K562 (cell line): ENCODE data around the gene RUSC1. TPM values are rescaled to one million over a fixed set of nuclear protein-coding genes. Genes with fewer than 3 reads are reported as not detected.

ENCODE experiments used
- ETV1 ChIP-seq: fragments of 450-650 bp; conservative IDR thresholded peaks from 2 replicates; pipeline ENCODE4 v1.6.1; 2016; ENCODE audit warnings: missing genetic modification characterization, control low read depth, low read depth, missing compliant biosample characterization
- HMGN3 ChIP-seq: IDR thresholded peaks from 2 replicates; pipeline ENCODE4 v1.6.1; 2011; ENCODE audit warnings: borderline replicate concordance, low read depth, mild to moderate bottlenecking, mixed read lengths, low read length; ENCODE audit not compliant: insufficient read length; ENCODE audit errors: extremely low read depth
- MYC ChIP-seq, 2 experiments: fragments of 250-450 bp in 1 of 2; sonication (Bioruptor Pico) in 1 of 2; IDR thresholded peaks; 2 replicates each; pipeline versions ENCODE4 v1.5.1 to v1.6.1; 2012 to 2021; ENCODE audit warnings: low read depth in 2 of 2, borderline replicate concordance in 1 of 2, improper control_type of control experiment in 1 of 2, low read length in 1 of 2, mild to moderate bottlenecking in 1 of 2, moderate library complexity in 1 of 2
- MYNN ChIP-seq, 2 experiments: sonication (generic); formaldehyde crosslinking in 1 of 2; IDR thresholded peaks; 2 replicates each; pipeline versions ENCODE4 v1.5.0 to v1.6.1; 2016 to 2020; ENCODE audit warnings: antibody characterized with exemption in 1 of 2, missing genetic modification reagents in 1 of 2
- NRF1 ChIP-seq, 2 experiments: fragments of 450-650 bp; IDR thresholded peaks in 1 of 2; conservative IDR thresholded peaks in 1 of 2; 2 replicates each; pipeline ENCODE4 v1.6.1; 2014; ENCODE audit warnings: mild to moderate bottlenecking in 2 of 2
- RBM14 ChIP-seq: fragments of 200-400 bp; formaldehyde crosslinking; IDR thresholded peaks from 2 replicates; pipeline ENCODE4 v1.6.1; 2018; ENCODE audit warnings: low read depth, mild to moderate bottlenecking, low read length, moderate library complexity, borderline replicate concordance; ENCODE audit not compliant: insufficient read depth
- SP1 ChIP-seq: sonication (generic); formaldehyde crosslinking; IDR thresholded peaks from 2 replicates; pipeline ENCODE4 v1.8.1; 2022; ENCODE audit warnings: mild to moderate bottlenecking, missing genetic modification reagents
- polyA plus RNA-seq, 8 experiments: library from polyadenylated mRNA; depleted of rRNA in 4 of 8; stranded (reverse) in 5 of 8; unstranded in 3 of 8; fragments of >200 nt; fragmentation: Nextera tagmentation in 2 of 8; fragmentation: Illumina TruSeq in 1 of 8; extraction: Ambion mirVana in 2 of 8; extraction: Trizol in 1 of 8; gene quantifications; 2 replicates each; pipeline versions ENCODE4 v1.2.1 to v1.2.3, GENCODE V29; 2011 to 2014; ENCODE audit warnings: inconsistent platforms in 1 of 8, missing spikeins in 1 of 8
- total RNA-seq, 7 experiments: library from RNA; depleted of rRNA in 6 of 7; stranded (reverse); fragments of >200 nt in 6 of 7; fragmentation: Illumina TruSeq in 2 of 7; extraction: Trizol in 2 of 7; gene quantifications; 2 replicates each; pipeline versions ENCODE4 v1.2.1 to v1.2.3, GENCODE V29; 2011 to 2021; ENCODE audit warnings: low replicate concordance in 1 of 7
- TF ChIP-seq, protein P1 (sequence below): fragments of 250-450 bp; sonication (Bioruptor Pico); IDR thresholded peaks from 2 replicates; pipeline ENCODE4 v1.8.0; 2022; ENCODE audit warnings: inconsistent platforms
- TF ChIP-seq, protein P2 (sequence below): fragments of 200-800 bp; sonication (Bioruptor generic); IDR thresholded peaks from 2 replicates; pipeline ENCODE4 v1.6.1; 2017; ENCODE audit warnings: missing genetic modification characterization, missing compliant biosample characterization
- TF ChIP-seq, protein P3 (sequence below): sonication (generic); formaldehyde crosslinking; IDR thresholded peaks from 2 replicates; pipeline ENCODE4 v1.8.0; 2022; ENCODE audit warnings: missing genetic modification reagents, mild to moderate bottlenecking, borderline replicate concordance
- TF ChIP-seq, protein P4 (sequence below), 2 experiments: fragments of 450-650 bp; IDR thresholded peaks; 2 replicates each; pipeline ENCODE4 v1.6.1; 2016; ENCODE audit warnings: mild to moderate bottlenecking in 2 of 2, borderline replicate concordance in 1 of 2, low read depth in 1 of 2, moderate library complexity in 1 of 2

RUSC1 gene
- total and polyA plus RNA-seq, 9 of the 15 experiments (the other 6 are each of a cell fraction or from before 2014, with no cell fraction given) = 5.7 to 68.3 (median 33.6) TPM

- TF ChIP-seq MYC (IDR thresholded peaks at IDR 0.05; ENCODE audit: low read depth, low read length) (peak; percentile 46; the same call in 1 of the 2 replicates), MYC (CRISPR knock-in tag; IDR thresholded peaks at IDR 0.05; ENCODE audit: borderline replicate concordance, low read depth) (no peak), RBM14 (no peak), MYNN (IDR thresholded peaks at IDR 0.05) (peak; percentile 78), MYNN (CRISPR knock-in tag; IDR thresholded peaks at IDR 0.05) (no peak), ETV1 (tag) (no peak), NRF1 (conservative IDR thresholded peaks at IDR 0.05 in 1 of 2, IDR thresholded peaks at IDR 0.05 in 1 of 2) (peak; percentile 92 to 93), SP1 (CRISPR knock-in tag) (0 out of 2 replicates have a peak, but pooled peaks have one; percentile 29), HMGN3 (peak; percentile 91)
- TF ChIP-seq, protein P1, sequence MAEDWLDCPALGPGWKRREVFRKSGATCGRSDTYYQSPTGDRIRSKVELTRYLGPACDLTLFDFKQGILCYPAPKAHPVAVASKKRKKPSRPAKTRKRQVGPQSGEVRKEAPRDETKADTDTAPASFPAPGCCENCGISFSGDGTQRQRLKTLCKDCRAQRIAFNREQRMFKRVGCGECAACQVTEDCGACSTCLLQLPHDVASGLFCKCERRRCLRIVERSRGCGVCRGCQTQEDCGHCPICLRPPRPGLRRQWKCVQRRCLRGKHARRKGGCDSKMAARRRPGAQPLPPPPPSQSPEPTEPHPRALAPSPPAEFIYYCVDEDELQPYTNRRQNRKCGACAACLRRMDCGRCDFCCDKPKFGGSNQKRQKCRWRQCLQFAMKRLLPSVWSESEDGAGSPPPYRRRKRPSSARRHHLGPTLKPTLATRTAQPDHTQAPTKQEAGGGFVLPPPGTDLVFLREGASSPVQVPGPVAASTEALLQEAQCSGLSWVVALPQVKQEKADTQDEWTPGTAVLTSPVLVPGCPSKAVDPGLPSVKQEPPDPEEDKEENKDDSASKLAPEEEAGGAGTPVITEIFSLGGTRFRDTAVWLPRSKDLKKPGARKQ = peak; percentile 51; the same call in 1 of the 2 replicates
- TF ChIP-seq, protein P2, sequence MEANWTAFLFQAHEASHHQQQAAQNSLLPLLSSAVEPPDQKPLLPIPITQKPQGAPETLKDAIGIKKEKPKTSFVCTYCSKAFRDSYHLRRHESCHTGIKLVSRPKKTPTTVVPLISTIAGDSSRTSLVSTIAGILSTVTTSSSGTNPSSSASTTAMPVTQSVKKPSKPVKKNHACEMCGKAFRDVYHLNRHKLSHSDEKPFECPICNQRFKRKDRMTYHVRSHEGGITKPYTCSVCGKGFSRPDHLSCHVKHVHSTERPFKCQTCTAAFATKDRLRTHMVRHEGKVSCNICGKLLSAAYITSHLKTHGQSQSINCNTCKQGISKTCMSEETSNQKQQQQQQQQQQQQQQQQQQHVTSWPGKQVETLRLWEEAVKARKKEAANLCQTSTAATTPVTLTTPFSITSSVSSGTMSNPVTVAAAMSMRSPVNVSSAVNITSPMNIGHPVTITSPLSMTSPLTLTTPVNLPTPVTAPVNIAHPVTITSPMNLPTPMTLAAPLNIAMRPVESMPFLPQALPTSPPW (CRISPR knock-in tag) = 0 out of 2 replicates have a peak, but pooled peaks have one; percentile 35
- TF ChIP-seq, protein P3, sequence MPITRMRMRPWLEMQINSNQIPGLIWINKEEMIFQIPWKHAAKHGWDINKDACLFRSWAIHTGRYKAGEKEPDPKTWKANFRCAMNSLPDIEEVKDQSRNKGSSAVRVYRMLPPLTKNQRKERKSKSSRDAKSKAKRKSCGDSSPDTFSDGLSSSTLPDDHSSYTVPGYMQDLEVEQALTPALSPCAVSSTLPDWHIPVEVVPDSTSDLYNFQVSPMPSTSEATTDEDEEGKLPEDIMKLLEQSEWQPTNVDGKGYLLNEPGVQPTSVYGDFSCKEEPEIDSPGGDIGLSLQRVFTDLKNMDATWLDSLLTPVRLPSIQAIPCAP (CRISPR knock-in tag) = no peak
- TF ChIP-seq, protein P4, sequence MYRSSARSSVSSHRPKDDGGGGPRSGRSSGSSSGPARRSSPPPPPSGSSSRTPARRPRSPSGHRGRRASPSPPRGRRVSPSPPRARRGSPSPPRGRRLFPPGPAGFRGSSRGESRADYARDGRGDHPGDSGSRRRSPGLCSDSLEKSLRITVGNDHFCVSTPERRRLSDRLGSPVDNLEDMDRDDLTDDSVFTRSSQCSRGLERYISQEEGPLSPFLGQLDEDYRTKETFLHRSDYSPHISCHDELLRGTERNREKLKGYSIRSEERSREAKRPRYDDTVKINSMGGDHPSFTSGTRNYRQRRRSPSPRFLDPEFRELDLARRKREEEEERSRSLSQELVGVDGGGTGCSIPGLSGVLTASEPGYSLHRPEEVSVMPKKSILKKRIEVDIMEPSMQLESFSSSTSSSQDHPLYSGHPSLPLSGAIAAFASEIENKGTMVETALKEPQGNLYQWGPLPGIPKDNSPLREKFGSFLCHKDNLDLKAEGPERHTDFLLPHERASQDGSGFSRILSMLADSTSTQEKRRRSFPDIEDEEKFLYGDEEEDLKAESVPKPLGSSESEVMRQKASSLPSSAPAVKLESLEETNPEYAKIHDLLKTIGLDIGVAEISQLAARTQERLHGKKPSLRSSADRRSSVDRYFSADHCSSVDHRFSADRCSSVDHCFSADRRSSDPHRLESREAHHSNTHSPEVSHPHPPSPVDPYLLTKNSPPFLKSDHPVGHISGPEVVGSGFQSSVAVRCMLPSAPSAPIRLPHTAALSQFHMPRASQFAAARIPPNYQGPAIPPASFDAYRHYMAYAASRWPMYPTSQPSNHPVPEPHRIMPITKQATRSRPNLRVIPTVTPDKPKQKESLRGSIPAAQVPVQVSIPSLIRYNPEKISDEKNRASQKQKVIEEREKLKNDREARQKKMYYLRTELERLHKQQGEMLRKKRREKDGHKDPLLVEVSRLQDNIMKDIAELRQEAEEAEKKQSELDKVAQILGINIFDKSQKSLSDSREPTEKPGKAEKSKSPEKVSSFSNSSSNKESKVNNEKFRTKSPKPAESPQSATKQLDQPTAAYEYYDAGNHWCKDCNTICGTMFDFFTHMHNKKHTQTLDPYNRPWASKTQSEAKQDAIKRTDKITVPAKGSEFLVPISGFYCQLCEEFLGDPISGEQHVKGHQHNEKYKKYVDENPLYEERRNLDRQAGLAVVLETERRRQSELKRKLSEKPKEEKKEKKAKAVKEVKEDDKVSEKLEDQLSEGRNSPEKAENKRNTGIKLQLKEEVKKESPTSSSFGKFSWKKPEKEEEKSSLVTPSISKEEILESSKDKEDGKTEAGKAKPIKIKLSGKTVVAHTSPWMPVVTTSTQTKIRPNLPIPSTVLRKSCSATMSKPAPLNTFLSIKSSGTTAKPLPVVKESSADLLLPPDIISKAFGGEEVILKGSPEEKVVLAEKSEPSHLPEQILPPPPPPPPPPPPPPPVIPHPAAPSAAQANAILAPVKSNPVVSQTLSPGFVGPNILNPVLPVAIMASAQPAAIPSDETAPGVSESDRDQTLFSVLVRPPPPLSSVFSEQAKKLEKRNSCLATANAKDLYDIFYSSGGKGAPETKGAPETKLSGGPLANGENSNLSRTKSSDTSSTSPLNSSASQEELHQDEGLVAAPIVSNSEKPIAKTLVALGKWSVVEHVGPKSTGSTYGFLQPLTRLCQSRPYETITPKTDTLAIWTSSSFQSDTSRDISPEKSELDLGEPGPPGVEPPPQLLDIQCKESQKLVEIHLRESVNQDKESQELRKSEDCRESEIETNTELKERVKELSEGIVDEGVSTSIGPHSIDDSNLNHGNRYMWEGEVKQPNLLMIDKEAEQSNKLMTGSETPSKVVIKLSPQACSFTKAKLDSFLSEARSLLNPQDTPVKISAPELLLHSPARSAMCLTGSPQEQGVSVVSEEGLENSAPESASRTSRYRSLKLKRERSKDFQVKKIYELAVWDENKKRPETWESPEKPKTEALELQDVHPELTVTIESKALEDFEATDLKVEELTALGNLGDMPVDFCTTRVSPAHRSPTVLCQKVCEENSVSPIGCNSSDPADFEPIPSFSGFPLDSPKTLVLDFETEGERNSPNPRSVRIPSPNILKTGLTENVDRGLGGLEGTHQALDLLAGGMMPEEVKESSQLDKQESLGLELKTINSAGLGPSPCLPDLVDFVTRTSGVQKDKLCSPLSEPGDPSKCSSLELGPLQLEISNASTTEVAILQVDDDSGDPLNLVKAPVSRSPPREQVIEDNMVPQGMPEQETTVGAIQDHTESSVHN (IDR thresholded peaks at IDR 0.05; ENCODE audit: borderline replicate concordance in 1 of 2, low read depth in 1 of 2) = no peak
Measured at GRCh38 chr1:155320661-155321617, at the start of gene RUSC1 (continued).
